Left ventricle myocardium inferior (tissue), 1 donor: Measurements from ENCODE around the gene VSX1. TPM values are rescaled to one million over a fixed set of nuclear protein-coding genes. Genes with fewer than 3 reads are reported as not detected.

ENCODE experiments used
- DNase-seq: peaks from one replicate; pipeline ENCODE4 v3.0.0-alpha.2; 2020
- H3K27ac ChIP-seq: fragments of 200-600 bp; replicated peaks from 2 replicates; pipeline ENCODE4 v1.8.0; 2021
- H3K27me3 ChIP-seq: fragments of 200-600 bp; 2 replicates; pipeline ENCODE4 v1.8.0; 2021; ENCODE audit warnings: low read depth
- H3K36me3 ChIP-seq: fragments of 200-600 bp; 2 replicates; pipeline ENCODE4 v1.8.0; 2021
- H3K4me1 ChIP-seq: fragments of 200-600 bp; 2 replicates; pipeline ENCODE4 v1.8.0; 2021
- H3K4me3 ChIP-seq: fragments of 200-600 bp; 2 replicates; pipeline ENCODE4 v1.8.0; 2021; ENCODE audit warnings: mild to moderate bottlenecking, moderate library complexity
- H3K9me3 ChIP-seq: fragments of 200-600 bp; replicated peaks from 2 replicates; pipeline ENCODE4 v1.8.0; 2021
- CTCF ChIP-seq: fragments of 200-600 bp; IDR thresholded peaks from 2 replicates; pipeline ENCODE4 v1.8.0; 2021; ENCODE audit warnings: antibody characterized with exemption, mild to moderate bottlenecking, borderline replicate concordance
- intact Hi-C: fragments of 100-400 bp; cut with micrococcal nuclease; formaldehyde crosslinking; loops from one replicate; pipeline ENCODE4 v1.11.0; 2022
- total RNA-seq: library from RNA; stranded (reverse); fragmentation: NEBNext Ultra II Directional; extraction: Animal tissue kit (Norgen Biotek cat#: 25700); gene quantifications from one replicate; pipeline ENCODE4 v1.2.1, GENCODE V29; 2021
- donor health status: DM: no; HTN: yes; CAD: no; lungs with severe emphysema.

Gene VSX1
- total RNA-seq, 1 donor from 2014 or later, result 0.33 TPM

GRCh38 chr20:25083141-25083772 lies 1.3 kb upstream of the VSX1 start:
- Histone ChIP-seq H3K36me3 (no peaks in the 10 kb centered on the region), H3K4me1 (peaks cover 32% of the 10 kb centered on the region), H3K27ac (no peak overlapping the region), H3K27me3 (peaks cover 100% of the 10 kb centered on the region), H3K9me3 (no peaks in the 10 kb centered on the region), H3K4me3 (peak overlapping the region; percentile 33)
- DNase-seq, result no peak
- intact Hi-C loops, result loop anchor here (10.0 kb wide), 1 partner anchor 82 kb away; no protein-coding TSS in a partner anchor
- TF ChIP-seq CTCF, result no peak

- intact Hi-C loops, result loop anchor here (10.0 kb wide), 1 partner anchor 82 kb away; no protein-coding TSS in a partner anchor
- Histone ChIP-seq H3K27me3 (peaks cover 100% of the 10 kb centered on the region), H3K36me3 (no peaks in the 10 kb centered on the region), H3K9me3 (no peaks in the 10 kb centered on the region), H3K4me1 (peaks cover 38% of the 10 kb centered on the region), H3K27ac (no peak overlapping the region), H3K4me3 (no peak overlapping the region)
- DNase-seq, result no peak
- no peak for TF ChIP-seq CTCF
Observed at GRCh38 chr20:25082498-25082873, 545 bp upstream of the VSX1 start.

GRCh38 chr20:25081065-25081729 lies 744 bp downstream of the VSX1 start:
- peaks cover 100% of the 10 kb centered on the region for H3K27me3 ChIP-seq
- no peak for DNase-seq
- peaks cover 50% of the 10 kb centered on the region for H3K4me1 ChIP-seq
- H3K4me3 ChIP-seq, result peak overlapping the region; percentile 28
- intact Hi-C loops, result loop anchor here (10.0 kb wide), 1 partner anchor 84 kb away; no protein-coding TSS in a partner anchor
- no peak for TF ChIP-seq CTCF
- H3K36me3 ChIP-seq, result no peaks in the 10 kb centered on the region
- no peaks in the 10 kb centered on the region for H3K9me3 ChIP-seq
- no peak overlapping the region for H3K27ac ChIP-seq

DNA sequence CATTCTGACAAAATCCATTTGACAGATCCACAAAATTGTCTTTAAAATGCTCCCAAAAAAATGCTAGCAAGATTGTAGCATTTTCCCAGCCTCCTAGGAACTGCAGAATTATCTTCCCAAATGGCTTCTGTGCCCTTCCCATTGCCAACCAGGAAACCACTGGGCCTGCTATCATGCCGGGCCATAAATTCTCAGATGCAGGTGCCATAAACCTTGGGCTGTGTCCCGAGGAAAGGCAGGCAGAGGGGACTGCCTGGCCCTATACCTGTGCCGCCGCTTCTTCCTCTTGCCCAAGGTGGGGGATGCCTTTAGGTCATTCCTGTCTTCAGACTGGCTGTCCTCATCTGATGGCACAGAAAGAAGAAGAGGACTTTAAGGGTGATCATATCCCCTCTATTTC lies 2.8 kb downstream of the VSX1 start:
- Histone ChIP-seq H3K4me3 (no peak overlapping the region), H3K4me1 (peaks cover 42% of the 10 kb centered on the region), H3K36me3 (no peaks in the 10 kb centered on the region), H3K27ac (no peak overlapping the region), H3K9me3 (no peaks in the 10 kb centered on the region), H3K27me3 (peaks cover 92% of the 10 kb centered on the region)
- intact Hi-C loops, result loop anchor here (10.0 kb wide), 1 partner anchor 316 kb away; the partner anchor contains the start of gene ABHD12
- DNase-seq, result no peak
- TF ChIP-seq CTCF, result no peak

DNA sequence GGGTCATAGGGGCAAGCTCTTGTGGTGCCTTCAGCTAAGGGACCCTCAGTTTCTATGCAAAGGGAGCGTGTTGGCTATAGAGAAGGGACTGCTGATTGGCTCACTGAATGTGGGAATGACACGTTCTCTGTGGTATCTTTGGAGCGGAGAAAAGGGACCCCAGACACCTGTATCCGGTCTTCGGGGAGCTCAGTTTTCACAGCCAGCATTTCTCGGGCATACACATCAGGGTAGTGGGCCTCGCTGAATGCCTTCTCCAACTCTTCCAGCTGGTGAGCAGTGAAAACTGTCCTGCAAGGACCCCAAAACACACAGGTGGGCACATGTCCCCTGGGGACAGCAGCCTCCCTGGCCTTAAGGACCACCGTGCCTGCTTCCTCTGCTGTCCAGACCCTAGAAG lies 3.3 kb downstream of the VSX1 start:
- intact Hi-C loops, result loop anchor here (10.0 kb wide), 1 partner anchor 316 kb away; the partner anchor contains the start of gene ABHD12
- H3K27me3 ChIP-seq, result peaks cover 91% of the 10 kb centered on the region
- H3K4me1 ChIP-seq, result peaks cover 37% of the 10 kb centered on the region
- H3K4me3 ChIP-seq, result no peak overlapping the region
- H3K9me3 ChIP-seq, result no peaks in the 10 kb centered on the region
- no peaks in the 10 kb centered on the region for H3K36me3 ChIP-seq
- no peak for TF ChIP-seq CTCF
- no peak for DNase-seq
- no peak overlapping the region for H3K27ac ChIP-seq
